Measurements from ENCODE around the gene LRCH4.

GRCh38 chr7:100600730-100601038 is 14.8 kb upstream of the LRCH4 start:
- TF ChIP-seq CTCF (IDR thresholded peaks at IDR 0.05; ENCODE audit: low read depth, low read length, poor library complexity, severe bottlenecking) (peak; percentile 51), EZH2phosphoT487 (IDR thresholded peaks at IDR 0.05; ENCODE audit: borderline replicate concordance, low read length) (no peak)
